Cardiac septum (tissue), 1 donor: ENCODE measurements around the gene NFRKB. TPM values are rescaled to one million over a fixed set of nuclear protein-coding genes. Genes with fewer than 3 reads are reported as not detected.
"Not testable (repeated sequence)": the region's sequence is repeated elsewhere in the genome, so short reads cannot be mapped to it uniquely, and the experiment has no call there.

Experiments
- DNase-seq: peaks from one replicate; pipeline ENCODE4 v3.0.0-alpha.2; 2020; ENCODE audit warnings: low spot score
- intact Hi-C: fragments of 100-400 bp; cut with DNase I; formaldehyde crosslinking; loops from one replicate; pipeline ENCODE4 v1.14.0; 2022
- total RNA-seq: library from RNA; stranded (reverse); fragmentation: NEBNext Ultra II Directional; extraction: Animal tissue kit (Norgen Biotek cat#: 25700); gene quantifications from one replicate; pipeline ENCODE4 v1.2.1, GENCODE V29; 2021
- donor health status: DM: no; HTN: no; CAD: no.

NFRKB gene
- total RNA-seq, 1 donor from 2014 or later: 12.1 TPM

DNA sequence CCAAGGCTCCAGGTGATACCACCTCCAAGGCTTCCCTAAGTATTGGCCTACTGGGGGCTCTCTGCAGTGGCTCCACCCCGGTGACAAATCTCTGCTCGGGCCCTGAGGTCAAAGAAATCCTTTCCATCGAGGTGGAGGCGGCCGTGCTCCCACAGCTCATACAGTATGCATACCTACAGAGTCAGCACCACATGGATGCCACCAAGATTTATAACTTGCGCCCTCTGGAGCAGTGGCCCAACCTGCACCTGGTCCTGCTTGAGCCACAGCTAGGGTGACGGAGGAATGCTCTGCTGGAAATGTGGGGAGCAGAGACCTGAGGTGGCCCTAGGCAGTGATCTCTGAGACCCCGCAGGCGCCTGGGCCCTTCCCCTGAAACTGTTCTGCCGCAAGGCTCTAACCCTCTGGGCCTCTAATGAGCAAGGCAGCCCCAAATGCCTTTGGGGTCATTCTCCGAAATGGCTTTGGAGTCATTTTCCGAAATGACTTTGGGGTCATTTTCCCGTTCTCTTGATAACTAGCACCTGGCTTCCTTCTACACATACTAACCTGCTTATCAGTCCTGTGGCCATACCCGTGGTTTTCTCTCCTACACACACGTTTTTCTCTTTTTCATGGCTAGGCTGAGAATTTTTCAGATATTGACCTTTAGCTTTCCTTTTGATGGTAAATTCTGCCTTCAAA, 45.8 kb downstream of the NFRKB start:
- intact Hi-C loops: no loop called here
- no peak for DNase-seq

DNA sequence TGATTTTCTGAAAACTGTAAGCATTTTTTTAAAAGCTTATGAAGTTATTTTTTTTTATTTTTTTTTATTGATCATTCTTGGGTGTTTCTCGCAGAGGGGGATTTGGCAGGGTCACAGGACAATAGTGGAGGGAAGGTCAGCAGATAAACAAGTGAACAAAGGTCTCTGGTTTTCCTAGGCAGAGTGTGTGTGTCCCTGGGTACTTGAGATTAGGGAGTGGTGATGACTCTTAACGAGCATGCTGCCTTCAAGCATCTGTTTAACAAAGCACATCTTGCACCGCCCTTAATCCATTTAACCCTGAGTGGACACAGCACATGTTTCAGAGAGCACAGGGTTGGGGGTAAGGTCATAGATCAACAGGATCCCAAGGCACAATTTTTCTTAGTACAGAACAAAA, 48.0 kb downstream of the NFRKB start:
- intact Hi-C loops, DNase-seq: not testable (repeated sequence)

DNA sequence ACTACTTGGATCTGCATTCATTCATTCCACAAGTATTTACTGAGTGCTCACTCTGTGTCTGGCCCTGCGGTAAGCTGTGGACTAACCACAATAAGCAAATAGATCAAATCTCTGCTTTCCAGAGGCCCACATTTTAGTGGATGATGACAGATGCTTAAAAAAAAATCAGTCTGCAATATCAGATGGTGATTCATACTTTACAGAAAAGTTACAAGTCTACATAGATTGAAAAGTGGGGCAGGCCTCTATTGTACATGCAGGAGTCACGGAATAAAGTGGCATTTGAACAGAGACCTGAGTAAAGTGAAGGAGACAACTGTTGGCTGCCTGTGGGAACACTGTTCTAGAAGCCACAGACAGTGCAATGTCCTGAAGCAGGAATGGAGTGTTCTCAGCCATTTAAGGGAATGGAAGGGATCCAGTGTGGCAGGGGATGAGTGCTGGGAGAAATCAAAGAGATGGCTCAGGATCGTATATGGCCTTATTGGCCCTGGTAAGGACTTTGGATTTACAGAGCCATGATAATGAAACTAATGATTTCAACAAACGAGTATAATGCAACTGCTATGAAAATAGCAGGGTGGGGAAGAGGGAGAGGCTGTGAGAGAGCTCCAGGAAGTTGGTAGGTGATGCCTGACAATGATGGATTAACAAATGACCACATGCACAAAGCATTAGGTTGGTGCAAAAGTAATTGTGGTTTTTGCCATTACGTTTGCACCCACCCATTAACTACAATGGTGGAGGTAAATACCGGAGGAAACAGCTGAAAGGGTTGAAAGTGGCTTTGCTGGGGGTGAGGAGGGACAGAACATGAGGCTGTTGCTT, 48.7 kb downstream of the NFRKB start:
- intact Hi-C loops: no loop called here
- DNase-seq: no peak

Other genes starting within 250 kb of the NFRKB start
- 0.11 TPM for gene TMEM45B, start 79.7 kb downstream of the NFRKB start, total RNA-seq
- 6.7 TPM for gene PRDM10, start 107.3 kb upstream of the NFRKB start, total RNA-seq
- gene APLP2, start 174.3 kb upstream of the NFRKB start, total RNA-seq: 318 TPM